ENCODE results near the gene ZCRB1.

ZCRB1 gene

DNA sequence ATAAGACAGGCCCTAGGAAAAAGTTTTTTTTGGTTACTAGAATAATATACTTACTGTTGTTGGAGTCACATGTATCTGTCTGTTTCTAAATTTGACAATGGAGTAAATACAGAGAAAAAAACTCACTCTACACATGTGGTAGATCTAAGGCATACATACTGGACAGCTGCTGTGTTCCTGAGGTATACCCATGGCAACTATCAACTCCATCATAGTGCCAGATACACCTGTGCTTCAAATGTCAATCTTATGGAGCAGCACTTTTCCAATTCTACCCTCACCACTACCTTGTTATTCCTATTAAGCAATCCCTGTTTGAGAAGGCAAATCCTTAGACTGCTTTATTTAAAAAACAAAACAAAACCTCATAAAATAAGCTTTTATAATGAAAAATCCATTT, 3.3 kb downstream of the ZCRB1 start:
- TF ChIP-seq, protein P1, sequence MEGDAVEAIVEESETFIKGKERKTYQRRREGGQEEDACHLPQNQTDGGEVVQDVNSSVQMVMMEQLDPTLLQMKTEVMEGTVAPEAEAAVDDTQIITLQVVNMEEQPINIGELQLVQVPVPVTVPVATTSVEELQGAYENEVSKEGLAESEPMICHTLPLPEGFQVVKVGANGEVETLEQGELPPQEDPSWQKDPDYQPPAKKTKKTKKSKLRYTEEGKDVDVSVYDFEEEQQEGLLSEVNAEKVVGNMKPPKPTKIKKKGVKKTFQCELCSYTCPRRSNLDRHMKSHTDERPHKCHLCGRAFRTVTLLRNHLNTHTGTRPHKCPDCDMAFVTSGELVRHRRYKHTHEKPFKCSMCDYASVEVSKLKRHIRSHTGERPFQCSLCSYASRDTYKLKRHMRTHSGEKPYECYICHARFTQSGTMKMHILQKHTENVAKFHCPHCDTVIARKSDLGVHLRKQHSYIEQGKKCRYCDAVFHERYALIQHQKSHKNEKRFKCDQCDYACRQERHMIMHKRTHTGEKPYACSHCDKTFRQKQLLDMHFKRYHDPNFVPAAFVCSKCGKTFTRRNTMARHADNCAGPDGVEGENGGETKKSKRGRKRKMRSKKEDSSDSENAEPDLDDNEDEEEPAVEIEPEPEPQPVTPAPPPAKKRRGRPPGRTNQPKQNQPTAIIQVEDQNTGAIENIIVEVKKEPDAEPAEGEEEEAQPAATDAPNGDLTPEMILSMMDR (conservative IDR thresholded peaks at IDR 0.05) = no peak
- no peak overlapping the region; the same call in 1 of the 2 replicates for H3K27ac ChIP-seq

GRCh38 chr12:42320796-42321195, 5.1 kb downstream of the ZCRB1 start:
- no peak overlapping the region for H3K27ac ChIP-seq
- TF ChIP-seq, protein P1 (conservative IDR thresholded peaks at IDR 0.05) = no peak

DNA sequence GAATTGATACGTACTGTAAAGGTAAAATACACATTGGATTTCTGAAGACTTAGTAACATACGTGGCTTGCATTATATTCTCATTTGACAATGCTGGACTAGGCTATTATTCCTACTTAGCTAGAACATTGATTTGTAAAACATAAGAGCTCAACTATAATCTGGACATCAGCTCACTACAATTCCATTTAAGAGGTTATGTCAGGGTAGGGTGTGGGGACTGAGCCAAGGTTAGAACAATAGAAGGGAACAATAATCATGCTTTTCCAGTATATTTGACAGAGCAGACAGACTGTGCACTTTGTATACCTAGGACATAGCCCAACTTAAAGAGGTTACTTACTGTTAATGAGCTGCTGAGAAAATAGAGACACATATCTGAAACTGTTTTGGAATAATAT, 10.8 kb downstream of the ZCRB1 start:
- no peak overlapping the region for H3K27ac ChIP-seq
- TF ChIP-seq, protein P1 (conservative IDR thresholded peaks at IDR 0.05) = no peak

GRCh38 chr12:42309996-42310395, 15.9 kb downstream of the ZCRB1 start:
- TF ChIP-seq, protein P1 (conservative IDR thresholded peaks at IDR 0.05) = no peak
- H3K27ac ChIP-seq = no peak overlapping the region

- TF ChIP-seq, protein P1 (conservative IDR thresholded peaks at IDR 0.05) = no peak
- H3K27ac ChIP-seq = no peak overlapping the region
Observed at GRCh38 chr12:42308390-42308789, 17.5 kb downstream of the ZCRB1 start.

GRCh38 chr12:42306297-42306696, 19.6 kb downstream of the ZCRB1 start:
- TF ChIP-seq, protein P1 (conservative IDR thresholded peaks at IDR 0.05) = no peak
- H3K27ac ChIP-seq = no peak overlapping the region

GRCh38 chr12:42299392-42300308, 26.2 kb downstream of the ZCRB1 start:
- H3K27ac ChIP-seq = no peak overlapping the region

More at GRCh38 chr12:42299392-42300308, 26.2 kb downstream of the ZCRB1 start:
- TF ChIP-seq, protein P1 (conservative IDR thresholded peaks at IDR 0.05) = no peak

Measured in VCaP (cell line).